Keratinocyte (primary cell): Measurements from ENCODE around the gene ESRP2. TPM values are rescaled to one million over a fixed set of nuclear protein-coding genes. Genes with fewer than 3 reads are reported as not detected.

Experiments
- DNase-seq: peaks from one replicate; pipeline ENCODE4 v3.0.0-alpha.2; 2011; ENCODE audit warnings: low read depth, missing footprints, low spot score
- FAIRE-seq: peaks from 2 replicates; lab custom pipeline; 2011; peaks lifted over from hg19 to GRCh38; lab: Jason Lieb, UNC
- H2AFZ ChIP-seq: 2 replicates; pipeline ENCODE4 v1.6.0; 2012; ENCODE audit warnings: low read length, control low read depth, inconsistent platforms; ENCODE audit not compliant: control insufficient read depth
- H3K27ac ChIP-seq: 2 replicates; pipeline ENCODE4 v1.5.1; 2011; ENCODE audit warnings: low read length; ENCODE audit not compliant: control insufficient read depth, insufficient read depth
- H3K27me3 ChIP-seq: 3 replicates; pipeline ENCODE4 v1.6.0; 2011; ENCODE audit warnings: low read length; ENCODE audit not compliant: control insufficient read depth, insufficient read depth; ENCODE audit errors: extremely low read depth
- H3K36me3 ChIP-seq, 2 experiments: 2 replicates in 1 of 2; 3 replicates in 1 of 2; pipeline ENCODE4 v1.5.1; 2011; ENCODE audit warnings: low read length in 2 of 2, mild to moderate bottlenecking in 1 of 2; ENCODE audit not compliant: control insufficient read depth in 2 of 2, insufficient read depth in 2 of 2; ENCODE audit errors: extremely low read depth in 1 of 2
- H3K4me1 ChIP-seq: 3 replicates; pipeline ENCODE4 v1.5.1; 2011; ENCODE audit warnings: low read length; ENCODE audit not compliant: control insufficient read depth, insufficient read depth; ENCODE audit errors: extremely low read depth
- H3K4me2 ChIP-seq: 3 replicates; pipeline ENCODE4 v1.6.0; 2011; ENCODE audit warnings: low read depth, low read length; ENCODE audit not compliant: control insufficient read depth, insufficient read depth; ENCODE audit errors: extremely low read depth
- H3K4me3 ChIP-seq, 3 experiments: fragments of 200-600 bp in 1 of 3; sonication (generic) in 1 of 3; 2 replicates in 2 of 3; 3 replicates in 1 of 3; pipeline ENCODE4 v1.5.1; 2011 to 2016; ENCODE audit warnings: low read length in 3 of 3, mild to moderate bottlenecking in 3 of 3, control low read depth in 2 of 3, inconsistent platforms in 1 of 3, low read depth in 1 of 3, mixed read lengths in 1 of 3, mixed run types in 1 of 3, moderate library complexity in 1 of 3; ENCODE audit not compliant: control insufficient read depth in 2 of 3, insufficient read depth in 2 of 3; ENCODE audit errors: extremely low read depth in 1 of 3
- H3K79me2 ChIP-seq: 2 replicates; pipeline ENCODE4 v1.6.0; 2012; ENCODE audit warnings: low read length; ENCODE audit not compliant: control insufficient read depth, insufficient read depth
- H3K9ac ChIP-seq: 3 replicates; pipeline ENCODE4 v1.6.0; 2011; ENCODE audit warnings: low read length; ENCODE audit not compliant: control insufficient read depth, insufficient read depth; ENCODE audit errors: extremely low read depth
- H3K9me1 ChIP-seq: 3 replicates; pipeline ENCODE4 v1.6.0; 2011; ENCODE audit warnings: low read length; ENCODE audit not compliant: control insufficient read depth, insufficient read depth; ENCODE audit errors: extremely low read depth
- H3K9me3 ChIP-seq: 2 replicates; pipeline ENCODE4 v1.5.1; 2012; ENCODE audit warnings: low read depth, low read length; ENCODE audit not compliant: control insufficient read depth
- H4K20me1 ChIP-seq: 3 replicates; pipeline ENCODE4 v1.6.0; 2011; ENCODE audit warnings: low read length; ENCODE audit not compliant: control insufficient read depth, insufficient read depth; ENCODE audit errors: extremely low read depth
- EZH2 ChIP-seq: IDR thresholded peaks from one replicate; pipeline ENCODE4 v1.6.1; 2012; ENCODE audit warnings: inconsistent platforms, mild to moderate bottlenecking, low read length, moderate library complexity
- dilution Hi-C: fragments of 300-500 bp; cut with MboI; formaldehyde crosslinking; loops from one replicate; pipeline ENCODE4 v1.7.0; 2020; ENCODE audit warnings: low sequenced_read_pairs; ENCODE audit not compliant: extremely low pct_ligation_motif_present
- polyA plus RNA-seq, 5 experiments: library from polyadenylated mRNA; depleted of rRNA in 3 of 5; stranded (reverse) in 3 of 5; stranded (forward) in 1 of 5; unstranded in 1 of 5; fragments of >200 nt; gene quantifications; 1 replicate in 1 of 5; 2 replicates in 3 of 5; 3 replicates in 1 of 5; pipeline versions ENCODE4 v1.2.1 to v1.2.3, GENCODE V29; 2011 to 2012; ENCODE audit warnings: missing spikeins in 2 of 5, low read depth in 1 of 5, low replicate concordance in 1 of 5
- TF ChIP-seq, protein P1 (sequence below), 3 experiments: IDR thresholded peaks in 1 of 3; conservative IDR thresholded peaks in 1 of 3; optimal IDR thresholded peaks in 1 of 3; 2 replicates in 2 of 3; 3 replicates in 1 of 3; pipeline versions ENCODE3 to v1.5.1; 2011; ENCODE audit warnings: low read length in 3 of 3, mild to moderate bottlenecking in 3 of 3, moderate library complexity in 2 of 3, control low read depth in 1 of 3, inconsistent platforms in 1 of 3; ENCODE audit not compliant: insufficient read depth in 2 of 3; ENCODE audit errors: extremely low read depth in 1 of 3

Gene ESRP2
- polyA plus RNA-seq, 1 donor (not counting 4 experiments of a cell fraction or from before 2014, with no cell fraction given) = 39.2 TPM

DNA sequence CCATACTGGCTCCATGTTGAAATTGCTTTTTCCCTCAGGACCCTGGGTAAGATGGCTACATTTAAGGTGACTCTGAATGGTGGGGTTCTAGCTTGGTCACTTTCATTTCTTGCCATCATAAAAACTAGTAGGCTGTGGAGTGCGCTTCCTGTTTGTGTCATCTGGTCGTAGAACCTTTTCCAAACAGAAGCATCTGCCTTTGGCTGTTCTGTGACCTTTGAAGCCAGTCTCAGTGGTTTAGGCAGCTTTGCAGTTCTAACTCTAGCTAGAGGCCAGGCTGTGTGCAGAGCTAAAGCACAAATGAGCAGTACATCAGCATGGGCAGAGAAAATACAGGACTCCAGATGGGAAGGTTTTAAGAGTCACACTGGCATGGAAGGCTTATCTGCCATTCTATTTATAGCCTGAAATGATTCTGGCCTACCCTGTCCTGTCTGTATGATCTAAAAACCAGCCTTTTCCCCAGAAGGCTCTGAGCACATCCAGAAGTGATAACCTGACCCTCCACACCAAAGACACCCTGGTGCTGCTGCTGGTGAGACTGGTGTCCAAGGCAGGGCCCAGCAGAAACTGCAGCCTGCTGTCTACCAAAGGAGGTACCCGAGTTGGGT lies 8.6 kb downstream of the ESRP2 start:
- Histone ChIP-seq H3K9ac (no peak overlapping the region), H3K27ac (no peak overlapping the region), H3K4me3 (no peak overlapping the region), H3K9me3 (no peaks in the 10 kb centered on the region), H3K36me3 (peaks cover 31 to 44% of the 10 kb centered on the region in 2 experiments), H2AFZ (no peak overlapping the region), H3K9me1 (no peaks in the 10 kb centered on the region), H3K27me3 (no peaks in the 10 kb centered on the region), H3K4me2 (no peak overlapping the region), H3K79me2 (peaks cover 2% of the 10 kb centered on the region), H3K4me1 (no peaks in the 10 kb centered on the region), H4K20me1 (peaks cover 6% of the 10 kb centered on the region)
- DNase-seq = no peak
- no peak for FAIRE-seq
- dilution Hi-C loops = no loop called here
- no peak for TF ChIP-seq EZH2
- TF ChIP-seq, protein P1, sequence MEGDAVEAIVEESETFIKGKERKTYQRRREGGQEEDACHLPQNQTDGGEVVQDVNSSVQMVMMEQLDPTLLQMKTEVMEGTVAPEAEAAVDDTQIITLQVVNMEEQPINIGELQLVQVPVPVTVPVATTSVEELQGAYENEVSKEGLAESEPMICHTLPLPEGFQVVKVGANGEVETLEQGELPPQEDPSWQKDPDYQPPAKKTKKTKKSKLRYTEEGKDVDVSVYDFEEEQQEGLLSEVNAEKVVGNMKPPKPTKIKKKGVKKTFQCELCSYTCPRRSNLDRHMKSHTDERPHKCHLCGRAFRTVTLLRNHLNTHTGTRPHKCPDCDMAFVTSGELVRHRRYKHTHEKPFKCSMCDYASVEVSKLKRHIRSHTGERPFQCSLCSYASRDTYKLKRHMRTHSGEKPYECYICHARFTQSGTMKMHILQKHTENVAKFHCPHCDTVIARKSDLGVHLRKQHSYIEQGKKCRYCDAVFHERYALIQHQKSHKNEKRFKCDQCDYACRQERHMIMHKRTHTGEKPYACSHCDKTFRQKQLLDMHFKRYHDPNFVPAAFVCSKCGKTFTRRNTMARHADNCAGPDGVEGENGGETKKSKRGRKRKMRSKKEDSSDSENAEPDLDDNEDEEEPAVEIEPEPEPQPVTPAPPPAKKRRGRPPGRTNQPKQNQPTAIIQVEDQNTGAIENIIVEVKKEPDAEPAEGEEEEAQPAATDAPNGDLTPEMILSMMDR (optimal IDR thresholded peaks at IDR 0.05 in 1 of 3, IDR thresholded peaks at IDR 0.05 in 1 of 3, conservative IDR thresholded peaks at IDR 0.05 in 1 of 3; ENCODE audit: extremely low read depth in 1 of 3, insufficient read depth in 2 of 3, low read length in 3 of 3) = no peak

DNA sequence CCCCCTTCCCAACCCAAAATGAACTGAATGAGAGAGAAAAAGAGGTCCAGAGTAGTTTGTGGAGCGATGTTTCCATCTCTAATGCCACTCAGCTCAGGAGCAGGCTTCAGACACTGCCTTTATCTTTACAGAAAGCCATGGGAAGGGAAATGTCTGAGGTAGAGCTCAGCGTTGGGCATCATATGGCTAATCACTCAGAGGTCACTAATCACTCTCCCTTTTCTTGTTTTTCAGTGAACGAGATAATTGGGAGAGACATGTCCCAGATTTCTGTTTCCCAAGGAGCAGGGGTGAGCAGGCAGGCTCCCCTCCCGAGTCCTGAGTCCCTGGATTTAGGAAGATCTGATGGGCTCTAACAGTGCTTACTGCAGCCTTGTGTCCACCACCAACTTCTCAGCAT lies 9.8 kb downstream of the ESRP2 start:
- no peak for DNase-seq
- H3K27me3 ChIP-seq = no peaks in the 10 kb centered on the region
- no peak overlapping the region for H2AFZ ChIP-seq
- no peak overlapping the region for H3K4me2 ChIP-seq
- H3K4me1 ChIP-seq = no peaks in the 10 kb centered on the region
- FAIRE-seq = no peak
- no peaks in the 10 kb centered on the region for H3K79me2 ChIP-seq
- H3K36me3 ChIP-seq = peaks cover 20 to 32% of the 10 kb centered on the region in 2 experiments
- H4K20me1 ChIP-seq = peaks cover 6% of the 10 kb centered on the region
- H3K9ac ChIP-seq = no peak overlapping the region
- no peaks in the 10 kb centered on the region for H3K9me3 ChIP-seq
- H3K27ac ChIP-seq = no peak overlapping the region
- no peak for TF ChIP-seq EZH2
- TF ChIP-seq, protein P1 (optimal IDR thresholded peaks at IDR 0.05 in 1 of 3, IDR thresholded peaks at IDR 0.05 in 1 of 3, conservative IDR thresholded peaks at IDR 0.05 in 1 of 3; ENCODE audit: extremely low read depth in 1 of 3, insufficient read depth in 2 of 3, low read length in 3 of 3) = no peak
- dilution Hi-C loops = no loop called here
- H3K4me3 ChIP-seq = no peak overlapping the region
- H3K9me1 ChIP-seq = no peaks in the 10 kb centered on the region
